Uterus (tissue), 2 donors: ENCODE measurements around the gene NUBPL.

Experiments used
- CTCF ChIP-seq, 4 experiments: fragments of 200-600 bp in 2 of 4; fragments of 450-650 bp in 2 of 4; sonication (generic) in 2 of 4; IDR thresholded peaks; one replicate each; pipeline ENCODE4 v1.5.1; 2016 to 2019; ENCODE audit warnings: antibody characterized with exemption in 4 of 4, mild to moderate bottlenecking in 2 of 4, moderate library complexity in 1 of 4
- POLR2A ChIP-seq, 2 donors: fragments of 450-650 bp; IDR thresholded peaks; one replicate each; pipeline ENCODE4 v1.6.1; 2016; ENCODE audit warnings: antibody characterized with exemption in 2 of 2, mild to moderate bottlenecking in 1 of 2, moderate library complexity in 1 of 2

- TF ChIP-seq CTCF (IDR thresholded peaks at IDR 0.05): no peak
- TF ChIP-seq POLR2A (IDR thresholded peaks at IDR 0.05): no peak
Measured at GRCh38 chr14:31718585-31718984, 157.4 kb downstream of the NUBPL start.
